Gastrocnemius medialis (tissue), 4 donors: ENCODE measurements around the gene TSC22D4.
"Not testable (repeated sequence)": the region's sequence is repeated elsewhere in the genome, so short reads cannot be mapped to it uniquely, and the experiment has no call there.

Experiments
- CTCF ChIP-seq, 5 experiments: fragments of 450-650 bp in 3 of 5; fragments of 200-600 bp in 2 of 5; sonication (generic) in 2 of 5; IDR thresholded peaks in 4 of 5; conservative IDR thresholded peaks in 1 of 5; 1 replicate in 4 of 5; 2 replicates in 1 of 5; pipeline ENCODE4 v1.5.1; 2016 to 2019; ENCODE audit warnings: antibody characterized with exemption in 5 of 5, mild to moderate bottlenecking in 3 of 5, moderate library complexity in 3 of 5
- POLR2A ChIP-seq, 2 donors: fragments of 450-650 bp; IDR thresholded peaks; one replicate each; pipeline ENCODE4 v1.6.1; 2017; ENCODE audit warnings: antibody characterized with exemption in 2 of 2, mild to moderate bottlenecking in 2 of 2, moderate library complexity in 2 of 2

GRCh38 chr7:100528108-100528866, 49.3 kb upstream of the TSC22D4 start:
- not testable (repeated sequence) for TF ChIP-seq CTCF (IDR thresholded peaks at IDR 0.05 in 4 of 5, conservative IDR thresholded peaks at IDR 0.05 in 1 of 5); POLR2A (IDR thresholded peaks at IDR 0.05)
